HT-29 (cell line): ENCODE results near the gene DLX5. TPM values are rescaled to one million over a fixed set of nuclear protein-coding genes. Genes with fewer than 3 reads are reported as not detected.

Source experiments
- DNase-seq: peaks from one replicate; pipeline ENCODE4 v3.0.0-alpha.2; 2015; ENCODE audit warnings: low spot score
- small RNA-seq: library from RNA; depleted of rRNA; stranded (forward); fragments of <200 nt; gene quantifications from one replicate; pipeline ENCODE3, GENCODE V24; 2014
- total RNA-seq: library from RNA; depleted of rRNA; stranded (reverse); fragments of >200 nt; shearing (Covaris generic); gene quantifications from 2 replicates; pipeline ENCODE4 v1.2.3, GENCODE V29; 2014; rRNA removed

The DLX5 gene
- total RNA-seq, 1 experiment from 2014 or later: not detected

GRCh38 chr7:96992192-96993005 lies 32.2 kb downstream of the DLX5 start:
- no peak for DNase-seq

GRCh38 chr7:96991546-96992191 lies 33.0 kb downstream of the DLX5 start:
- no peak for DNase-seq

GRCh38 chr7:96989859-96990317 lies 34.7 kb downstream of the DLX5 start:
- no peak for DNase-seq

DNA sequence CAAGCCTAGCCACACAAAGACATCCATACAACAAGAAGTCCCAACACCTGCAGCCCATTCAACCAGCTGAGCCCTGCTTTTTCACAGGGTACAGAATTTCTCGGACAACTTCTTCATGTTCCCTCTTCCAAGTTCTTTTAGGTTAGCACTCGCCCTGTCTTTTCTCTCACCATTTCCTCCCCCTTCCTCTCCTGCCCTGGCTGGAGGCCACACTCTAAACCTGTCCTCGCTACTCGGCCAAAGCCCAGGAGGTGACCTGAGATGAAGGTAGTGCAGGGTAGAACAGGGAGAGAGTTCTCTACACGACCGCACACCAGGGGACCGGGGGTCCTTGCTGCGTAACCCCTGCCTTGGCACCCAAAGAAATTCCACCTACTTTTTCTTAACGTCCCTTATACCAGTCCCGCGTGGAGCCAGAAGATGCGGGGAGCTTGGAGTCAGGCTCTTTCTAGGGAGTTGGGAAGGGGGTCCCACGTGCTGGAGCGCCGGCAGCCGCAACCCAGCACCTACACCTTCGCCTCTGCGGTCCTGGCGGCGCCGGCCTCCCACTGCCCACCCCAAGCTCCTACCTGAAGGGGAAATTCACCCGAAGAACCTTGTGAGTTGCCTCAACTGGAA lies 35.3 kb downstream of the DLX5 start:
- DNase-seq: no peak

DNA sequence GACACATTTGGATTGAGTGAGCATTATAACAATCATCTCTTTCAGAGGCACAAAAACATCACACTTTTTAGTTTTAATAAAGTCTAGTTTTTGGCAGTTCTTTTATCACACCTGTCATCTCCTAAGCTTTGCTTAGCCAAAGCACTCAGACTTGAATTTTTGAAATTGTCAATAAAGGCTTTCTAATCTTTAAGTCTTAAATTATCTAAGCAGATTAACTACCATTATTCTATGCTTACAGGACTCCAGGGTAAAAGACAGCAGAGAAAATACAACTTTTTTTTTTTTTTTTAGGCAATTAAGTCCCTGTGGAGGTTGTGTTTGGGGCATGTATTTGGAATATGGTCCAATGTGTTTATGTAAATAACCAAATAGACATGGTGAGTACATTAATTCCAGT lies 36.9 kb downstream of the DLX5 start:
- DNase-seq: no peak

DNA sequence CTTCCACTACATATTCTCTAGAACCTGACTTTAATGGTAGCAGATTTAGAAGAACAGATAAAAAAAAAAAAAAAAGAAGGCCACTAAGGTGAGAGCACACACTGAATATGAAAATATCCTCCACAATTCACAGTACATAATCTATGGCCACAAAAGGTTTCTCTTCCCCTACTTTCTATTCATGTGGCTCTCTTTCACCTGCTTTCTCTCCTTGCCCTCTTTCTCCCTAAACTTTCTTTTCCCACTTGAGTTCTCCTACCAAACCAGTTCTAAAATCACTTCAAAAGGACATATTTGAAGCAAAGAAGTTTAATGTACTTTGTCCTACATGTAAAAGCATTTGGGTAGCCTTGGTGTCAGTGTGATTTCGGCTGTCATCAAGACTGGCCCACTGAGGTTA lies 37.7 kb downstream of the DLX5 start:
- DNase-seq: no peak

DNA sequence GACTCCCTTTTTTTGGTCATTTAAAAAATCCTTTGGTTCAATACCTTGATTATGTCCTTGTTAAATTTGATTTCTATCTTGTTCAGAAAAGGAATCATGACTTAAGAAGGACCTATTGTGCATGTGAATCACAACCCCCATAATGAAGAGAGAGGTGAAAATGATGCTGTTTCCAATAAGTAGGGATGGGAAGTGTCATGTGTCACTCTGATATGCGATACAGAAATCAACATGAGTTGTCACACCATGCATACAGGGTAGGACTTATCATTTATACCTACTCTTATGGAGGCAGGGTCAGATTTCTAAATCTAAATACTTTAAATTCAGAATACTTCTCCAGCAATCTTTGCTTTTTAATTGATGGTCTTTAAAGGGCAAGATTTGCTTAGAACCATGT lies 38.6 kb downstream of the DLX5 start:
- no peak for DNase-seq

DNA sequence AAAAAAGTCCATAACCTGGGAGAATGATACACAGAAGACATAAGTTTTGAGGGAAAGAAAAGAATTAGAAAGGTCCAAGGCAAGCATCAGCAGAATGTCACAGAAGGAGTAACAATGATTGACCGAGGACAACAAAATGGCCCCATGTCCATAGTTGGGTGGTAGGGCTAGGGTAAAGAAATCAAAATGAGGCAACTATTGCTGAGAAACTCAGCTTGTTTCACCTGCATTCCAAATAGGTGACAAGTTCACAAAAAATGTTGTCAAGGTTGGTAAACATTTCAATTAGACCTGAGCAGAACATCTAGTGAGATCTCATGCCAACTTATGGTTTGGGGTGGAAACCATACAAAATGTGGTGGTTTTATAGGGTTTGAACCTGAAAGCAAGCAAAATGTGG lies 42.0 kb downstream of the DLX5 start:
- DNase-seq: no peak

GRCh38 chr7:96979551-96980276 lies 44.9 kb downstream of the DLX5 start:
- no peak for DNase-seq

DNA sequence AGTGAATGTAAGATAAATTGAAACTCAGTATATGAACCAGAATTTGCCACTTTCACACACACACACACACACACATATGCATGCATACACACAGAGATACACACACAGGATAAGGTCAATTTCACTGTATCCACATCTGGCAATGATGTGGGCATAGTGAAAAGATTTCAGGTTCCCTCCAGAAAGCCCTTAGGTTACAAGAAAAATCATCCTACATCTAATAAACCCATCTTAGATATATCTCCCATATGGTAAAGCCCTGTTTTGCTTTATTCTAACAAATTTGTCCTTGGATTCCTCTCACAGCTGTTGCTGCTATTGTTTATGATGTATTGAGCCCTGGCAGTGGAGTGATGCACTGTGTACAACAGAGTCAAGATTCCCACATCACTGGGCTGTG lies 47.2 kb downstream of the DLX5 start:
- DNase-seq: no peak

DNA sequence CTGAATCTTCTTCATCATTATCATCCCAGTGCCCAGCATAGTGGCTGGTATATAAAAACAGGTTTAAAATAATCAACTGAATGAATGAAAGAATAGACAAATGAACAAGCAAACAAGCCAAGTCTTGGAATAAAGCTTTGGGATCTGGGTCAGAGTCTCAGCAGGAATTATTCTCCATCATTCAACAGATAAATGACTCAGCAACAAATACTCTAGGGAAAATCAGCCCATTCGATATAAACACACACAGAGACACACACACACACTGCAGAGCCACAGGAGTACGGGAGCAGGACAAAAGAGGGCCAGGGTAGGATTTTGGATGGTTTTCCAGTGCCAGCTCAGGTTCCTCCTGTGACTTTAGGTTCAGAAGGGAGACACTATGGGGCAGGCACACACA lies 48.5 kb downstream of the DLX5 start:
- no peak for DNase-seq

DNA sequence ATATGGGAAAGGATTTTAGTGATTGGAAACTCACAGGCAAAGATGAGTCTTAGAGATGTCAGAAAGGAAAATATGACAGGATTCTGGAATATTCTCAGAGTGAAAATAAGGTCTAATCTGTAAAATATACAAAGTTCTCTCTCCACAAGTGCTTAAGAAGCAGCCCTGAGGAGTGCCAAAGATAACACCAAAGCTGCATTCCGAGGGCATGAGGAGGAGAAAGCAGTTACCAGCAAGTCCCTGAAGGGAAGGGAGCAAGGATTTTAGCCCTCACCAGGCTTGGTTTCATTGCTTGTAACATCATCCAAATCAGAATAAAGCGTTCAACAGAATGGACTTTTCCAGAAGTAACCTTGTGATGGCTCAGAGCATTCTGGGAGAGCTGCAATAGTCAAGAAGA lies 50.6 kb downstream of the DLX5 start:
- DNase-seq: no peak

- DNase-seq: no peak
Observed at GRCh38 chr7:96970739-96971138, 53.9 kb downstream of the DLX5 start.

Small RNA genes lying within 50 kb of the gene (small RNA-seq; reads per million reads assigned to genes)
- gene RF01778: not detected

Other genes starting within 250 kb of the DLX5 start
- gene DLX6, start 19.3 kb downstream of the DLX5 start, total RNA-seq: not detected in 2 replicates
- gene SDHAF3, start 92.9 kb upstream of the DLX5 start, total RNA-seq: 8.3 and 13.1 TPM in 2 replicates